Testis (tissue), 2 donors: ENCODE data around the gene MOXD1.

ENCODE experiments used
- CTCF ChIP-seq, 3 experiments: fragments of 450-650 bp in 2 of 3; fragments of 200-600 bp in 1 of 3; sonication (generic) in 1 of 3; IDR thresholded peaks; one replicate each; pipeline ENCODE4 v1.5.1; 2016 to 2019; ENCODE audit warnings: antibody characterized with exemption in 3 of 3, mild to moderate bottlenecking in 2 of 3, moderate library complexity in 1 of 3
- POLR2A ChIP-seq: fragments of 450-650 bp; IDR thresholded peaks from one replicate; pipeline ENCODE4 v1.6.1; 2017; ENCODE audit warnings: antibody characterized with exemption, mild to moderate bottlenecking, moderate library complexity

GRCh38 chr6:132304891-132305305, 96.4 kb downstream of the MOXD1 start:
- TF ChIP-seq CTCF (IDR thresholded peaks at IDR 0.05) (no peak), POLR2A (no peak)
